ENCODE data around the gene MAS1L.

The MAS1L gene

GRCh38 chr6:29477923-29478450 is 9.8 kb downstream of the MAS1L start:
- no peak for FAIRE-seq
- TF ChIP-seq, protein P1, sequence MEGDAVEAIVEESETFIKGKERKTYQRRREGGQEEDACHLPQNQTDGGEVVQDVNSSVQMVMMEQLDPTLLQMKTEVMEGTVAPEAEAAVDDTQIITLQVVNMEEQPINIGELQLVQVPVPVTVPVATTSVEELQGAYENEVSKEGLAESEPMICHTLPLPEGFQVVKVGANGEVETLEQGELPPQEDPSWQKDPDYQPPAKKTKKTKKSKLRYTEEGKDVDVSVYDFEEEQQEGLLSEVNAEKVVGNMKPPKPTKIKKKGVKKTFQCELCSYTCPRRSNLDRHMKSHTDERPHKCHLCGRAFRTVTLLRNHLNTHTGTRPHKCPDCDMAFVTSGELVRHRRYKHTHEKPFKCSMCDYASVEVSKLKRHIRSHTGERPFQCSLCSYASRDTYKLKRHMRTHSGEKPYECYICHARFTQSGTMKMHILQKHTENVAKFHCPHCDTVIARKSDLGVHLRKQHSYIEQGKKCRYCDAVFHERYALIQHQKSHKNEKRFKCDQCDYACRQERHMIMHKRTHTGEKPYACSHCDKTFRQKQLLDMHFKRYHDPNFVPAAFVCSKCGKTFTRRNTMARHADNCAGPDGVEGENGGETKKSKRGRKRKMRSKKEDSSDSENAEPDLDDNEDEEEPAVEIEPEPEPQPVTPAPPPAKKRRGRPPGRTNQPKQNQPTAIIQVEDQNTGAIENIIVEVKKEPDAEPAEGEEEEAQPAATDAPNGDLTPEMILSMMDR (IDR thresholded peaks at IDR 0.05; ENCODE audit: insufficient read depth, missing control alignments), result no peak
- DNase-seq (ENCODE audit: insufficient read length, low spot score), result no peak

GRCh38 chr6:29474996-29475395 is 12.8 kb downstream of the MAS1L start:
- DNase-seq (ENCODE audit: insufficient read length, low spot score) (no peak), FAIRE-seq (no peak)
- TF ChIP-seq, protein P1 (IDR thresholded peaks at IDR 0.05; ENCODE audit: insufficient read depth, missing control alignments), result no peak

- TF ChIP-seq, protein P1 (IDR thresholded peaks at IDR 0.05; ENCODE audit: insufficient read depth, missing control alignments), result no peak
- FAIRE-seq (no peak), DNase-seq (ENCODE audit: insufficient read length, low spot score) (no peak)
Observed at GRCh38 chr6:29466241-29466640, 21.5 kb downstream of the MAS1L start.

- TF ChIP-seq, protein P1 (IDR thresholded peaks at IDR 0.05; ENCODE audit: insufficient read depth, missing control alignments), result no peak
- no peak for DNase-seq (ENCODE audit: insufficient read length, low spot score)
- no peak for FAIRE-seq
Observed at GRCh38 chr6:29465801-29466200, 22.0 kb downstream of the MAS1L start.

DNA sequence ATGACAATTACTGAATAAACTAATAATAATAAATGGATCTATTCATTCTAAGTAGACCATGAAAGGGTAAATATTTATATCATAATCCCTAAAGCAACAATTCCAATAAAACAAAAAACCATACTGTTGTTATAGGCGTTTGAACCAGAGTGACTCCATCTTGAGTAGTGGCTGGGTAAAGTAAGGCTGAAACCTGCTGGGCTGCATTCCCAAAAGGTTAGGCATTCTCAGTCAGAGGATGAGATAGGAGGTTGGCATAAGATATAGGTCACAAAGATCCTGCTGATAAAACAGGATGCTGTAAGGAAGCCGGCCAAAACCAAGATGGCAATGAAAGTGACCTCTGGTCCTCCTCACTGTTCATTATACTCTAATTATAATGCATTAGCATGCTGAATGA is 22.5 kb downstream of the MAS1L start:
- TF ChIP-seq, protein P1 (IDR thresholded peaks at IDR 0.05; ENCODE audit: insufficient read depth, missing control alignments), result no peak
- no peak for DNase-seq (ENCODE audit: insufficient read length, low spot score)
- no peak for FAIRE-seq

DNA sequence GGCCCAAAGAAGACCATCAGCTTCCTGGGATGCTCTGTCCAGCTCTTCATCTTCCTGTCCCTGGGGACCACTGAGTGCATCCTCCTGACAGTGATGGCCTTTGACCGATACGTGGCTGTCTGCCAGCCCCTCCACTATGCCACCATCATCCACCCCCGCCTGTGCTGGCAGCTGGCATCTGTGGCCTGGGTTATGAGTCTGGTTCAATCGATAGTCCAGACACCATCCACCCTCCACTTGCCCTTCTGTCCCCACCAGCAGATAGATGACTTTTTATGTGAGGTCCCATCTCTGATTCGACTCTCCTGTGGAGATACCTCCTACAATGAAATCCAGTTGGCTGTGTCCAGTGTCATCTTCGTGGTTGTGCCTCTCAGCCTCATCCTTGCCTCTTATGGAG is 25.7 kb downstream of the MAS1L start:
- TF ChIP-seq, protein P1 (IDR thresholded peaks at IDR 0.05; ENCODE audit: insufficient read depth, missing control alignments), result no peak
- FAIRE-seq, result no peak
- DNase-seq (ENCODE audit: insufficient read length, low spot score), result no peak

- DNase-seq (ENCODE audit: insufficient read length, low spot score) (no peak), FAIRE-seq (no peak)
- TF ChIP-seq, protein P1 (IDR thresholded peaks at IDR 0.05; ENCODE audit: insufficient read depth, missing control alignments), result no peak
Observed at GRCh38 chr6:29461021-29461814, 26.5 kb downstream of the MAS1L start.
